GM19035 (cell line): ENCODE results near the gene ARL14.
A peak's percentile ranks its signal among the peaks of the same experiment; 100 is the strongest.
"Not testable (repeated sequence)": the region's sequence is repeated elsewhere in the genome, so short reads cannot be mapped to it uniquely, and the experiment has no call there.

Source experiments
- ATAC-seq: cut with Tn5 transposase; IDR thresholded peaks from one replicate; pipeline ENCODE4 v1.9.1; 2021; ENCODE audit not compliant: unreplicated experiment

Gene ARL14

DNA sequence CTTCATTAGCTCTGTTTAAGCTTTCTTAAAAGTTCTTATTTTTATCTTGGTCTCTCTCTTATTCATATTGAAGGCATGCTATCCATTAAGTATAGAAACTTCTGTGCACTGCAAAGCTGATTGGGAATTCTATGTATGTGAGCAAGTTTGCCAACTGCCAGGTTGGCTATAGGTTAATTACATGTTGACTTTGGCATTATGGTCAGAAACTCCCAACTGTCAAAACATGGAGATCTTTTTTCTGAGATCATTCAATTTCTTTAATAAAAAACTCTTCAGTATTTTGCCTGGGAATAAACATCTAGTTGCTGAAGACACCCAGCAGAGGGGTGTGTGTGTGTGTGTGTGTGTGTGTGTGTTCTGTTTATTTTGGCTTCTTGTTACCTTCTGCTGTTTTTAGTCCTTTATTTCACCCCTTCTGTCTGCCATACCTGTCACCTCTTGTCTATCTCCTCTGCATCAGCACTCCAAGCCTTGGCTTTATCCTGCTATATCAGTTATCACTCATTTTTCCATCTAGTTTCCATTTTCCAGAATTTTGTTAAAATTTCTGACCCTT, 1.3 kb upstream of the ARL14 start:
- ATAC-seq, result no peak

- no peak for ATAC-seq
Measured at GRCh38 chr3:160677459-160677881, 510 bp downstream of the ARL14 start.

- no peak for ATAC-seq
Measured at GRCh38 chr3:160678292-160678842, 1.4 kb downstream of the ARL14 start.

DNA sequence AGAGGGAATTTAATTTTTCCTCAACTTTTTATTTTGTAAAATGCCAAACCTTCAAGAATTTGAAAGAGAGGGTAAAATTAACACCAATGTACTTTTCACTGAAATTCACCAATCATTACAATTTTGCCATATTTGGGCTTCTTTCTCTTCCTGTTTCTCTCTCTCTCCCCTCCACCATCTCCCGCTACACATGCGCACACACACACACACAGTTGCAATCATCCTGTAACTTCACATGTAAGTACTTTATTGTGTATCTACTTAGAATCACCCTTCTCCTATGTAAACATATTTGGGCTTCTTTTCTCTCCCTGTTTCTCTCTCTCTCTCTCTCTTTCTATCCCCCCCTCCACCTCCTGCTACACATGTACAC, 7.4 kb downstream of the ARL14 start:
- no peak for ATAC-seq

- ATAC-seq, result no peak
Measured at GRCh38 chr3:160685144-160685766, 8.3 kb downstream of the ARL14 start.

- ATAC-seq, result no peak
Measured at GRCh38 chr3:160686955-160687535, 10.1 kb downstream of the ARL14 start.

DNA sequence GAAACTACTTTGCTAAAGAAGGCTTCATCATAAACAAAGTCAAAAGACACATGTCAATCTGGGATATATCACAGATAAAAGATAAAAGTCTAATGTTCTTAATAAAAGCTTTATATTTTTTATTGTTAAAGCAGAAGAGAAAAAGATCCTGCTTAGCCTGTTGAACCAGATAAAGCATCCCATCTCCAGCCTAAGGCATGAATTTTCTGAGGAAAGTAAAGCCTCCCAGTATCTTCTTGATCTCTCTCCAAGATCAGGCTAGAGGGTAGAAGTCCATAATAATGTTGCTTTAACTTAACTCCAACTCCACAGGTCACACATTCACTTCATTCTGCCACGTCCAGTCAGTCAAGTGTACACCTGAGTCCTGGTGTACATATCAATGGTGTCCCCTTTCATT, 14.2 kb downstream of the ARL14 start:
- ATAC-seq, result no peak

DNA sequence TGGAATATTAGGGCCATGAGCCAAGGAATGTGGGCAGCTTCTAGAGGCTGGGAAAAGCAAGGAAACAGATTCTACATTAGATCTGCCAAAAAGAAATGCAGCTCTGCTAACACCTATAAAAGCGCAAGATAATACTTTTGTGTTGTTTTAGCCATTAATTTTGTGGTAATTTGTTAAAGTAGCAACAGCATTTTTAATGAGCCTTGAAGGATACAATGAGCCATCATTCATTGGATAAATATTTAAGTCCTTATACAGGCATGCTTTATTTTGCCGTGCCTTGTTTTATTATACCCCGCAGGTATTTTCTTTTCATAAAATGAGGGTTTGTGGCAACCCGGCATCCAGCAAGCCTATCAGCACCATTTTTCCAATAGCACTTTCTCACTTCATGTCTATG, 15.0 kb downstream of the ARL14 start:
- ATAC-seq, result no peak

DNA sequence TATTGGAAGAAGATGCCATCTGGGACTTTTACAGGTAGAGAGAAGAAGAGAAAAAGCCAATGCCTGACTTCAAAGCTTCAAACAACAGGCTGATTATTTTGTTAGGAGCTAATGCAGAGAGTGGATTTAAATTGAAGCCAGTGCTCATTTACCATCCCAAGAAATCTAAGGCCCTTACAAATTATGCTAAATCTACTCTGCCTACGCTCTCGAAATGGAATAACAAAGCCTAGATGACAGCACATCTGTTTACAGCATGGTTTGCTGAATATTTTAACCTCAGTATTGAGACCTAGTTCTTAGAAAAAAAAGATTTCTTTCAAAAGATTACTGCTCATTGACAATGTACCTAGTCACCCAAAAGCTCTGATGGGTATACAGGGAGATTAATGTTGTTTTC, 16.2 kb downstream of the ARL14 start:
- no peak for ATAC-seq

GRCh38 chr3:160694345-160694744, 17.4 kb downstream of the ARL14 start:
- ATAC-seq, result no peak

DNA sequence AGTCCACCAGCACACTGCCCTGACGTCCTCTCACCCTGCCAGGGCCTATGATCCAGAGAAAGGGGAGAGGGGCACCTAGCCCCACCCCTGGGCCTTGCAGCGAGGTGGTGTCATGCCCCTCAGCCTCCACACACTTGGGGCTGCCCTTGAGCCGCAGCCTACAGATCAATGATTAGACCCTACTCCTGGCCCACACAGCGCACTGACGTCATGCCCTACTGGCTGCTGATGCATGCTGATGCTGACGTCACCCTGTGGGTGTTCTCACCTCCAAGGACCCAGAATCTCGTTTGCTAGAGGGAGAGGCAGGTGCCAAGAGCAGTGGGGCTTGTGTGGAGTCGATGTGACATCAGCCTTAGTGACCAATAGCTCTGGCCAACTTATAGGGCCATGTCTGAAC, 18.0 kb downstream of the ARL14 start:
- ATAC-seq, result no peak

DNA sequence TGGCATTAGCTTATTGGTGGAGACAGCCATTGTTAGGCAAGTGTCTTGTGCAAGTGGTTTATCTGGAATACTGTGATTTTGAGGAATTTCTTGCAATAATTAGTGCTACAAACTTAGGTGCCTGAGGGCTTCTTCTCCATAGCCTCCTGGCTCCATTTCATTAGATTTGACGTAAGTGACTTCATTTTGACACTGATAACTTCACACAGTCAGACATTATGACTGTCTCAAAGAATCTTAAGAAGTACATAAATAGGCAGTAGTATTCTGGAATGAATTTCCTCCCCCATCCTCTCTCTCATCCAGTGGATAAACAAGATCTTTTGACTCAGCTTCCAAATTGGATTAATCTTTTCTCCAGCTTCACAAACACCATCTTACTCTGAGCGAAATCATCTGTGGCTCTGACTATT, 19.0 kb downstream of the ARL14 start:
- ATAC-seq, result no peak

DNA sequence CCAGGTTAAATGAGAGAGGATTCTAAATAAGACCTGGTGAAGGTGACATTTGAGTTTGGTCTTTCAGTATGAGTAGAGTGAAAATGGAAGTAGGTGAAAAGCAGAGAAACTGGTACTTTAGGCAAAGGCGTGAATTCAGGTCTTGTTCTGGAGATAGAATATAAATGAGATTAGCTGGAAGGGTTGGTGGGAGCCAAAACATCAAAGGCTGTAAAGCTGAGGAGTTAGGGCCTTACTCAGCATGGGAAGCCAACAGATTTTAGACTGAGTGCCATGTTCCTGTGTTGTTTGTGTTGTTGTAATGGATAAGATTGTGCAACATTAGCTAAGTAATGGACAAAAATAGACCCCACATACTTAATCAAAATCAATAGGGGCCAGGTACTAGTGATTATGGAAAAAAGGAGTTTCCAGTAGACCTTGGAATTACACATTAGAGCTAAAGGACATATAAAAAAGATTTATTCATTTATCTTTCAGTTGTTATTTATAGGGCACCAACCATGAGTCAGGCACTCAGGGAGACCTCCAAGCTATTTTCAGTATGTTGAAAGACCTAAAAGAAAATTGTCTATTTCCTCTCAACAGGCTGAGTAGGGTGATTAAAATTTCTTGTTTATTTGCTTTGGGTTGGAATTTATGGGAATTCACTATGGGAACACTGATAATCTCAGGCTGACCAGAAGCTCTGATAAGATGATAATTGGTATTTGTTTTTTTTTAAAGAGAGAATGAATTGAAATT, 20.8 kb downstream of the ARL14 start:
- ATAC-seq, result no peak

GRCh38 chr3:160698599-160699195, 21.7 kb downstream of the ARL14 start:
- no peak for ATAC-seq

DNA sequence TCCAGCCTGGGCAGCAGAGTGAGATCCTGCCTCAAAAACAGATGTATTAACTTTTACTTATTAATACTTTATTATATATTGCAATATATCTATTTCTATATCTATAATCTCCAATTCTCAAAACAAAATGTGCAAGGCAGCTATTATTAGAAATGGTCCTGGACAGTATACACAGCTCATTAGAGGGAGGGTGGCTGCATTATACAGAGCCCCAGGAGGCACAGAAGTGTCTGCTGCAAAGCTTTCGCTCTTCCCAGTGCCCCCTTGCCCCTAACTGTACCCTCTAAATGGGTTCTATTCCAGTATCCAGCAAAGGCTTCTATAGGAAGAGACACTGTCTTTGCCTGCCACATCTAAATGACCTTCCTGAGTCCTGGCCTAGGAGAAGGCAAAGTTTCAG, 24.5 kb downstream of the ARL14 start:
- no peak for ATAC-seq

DNA sequence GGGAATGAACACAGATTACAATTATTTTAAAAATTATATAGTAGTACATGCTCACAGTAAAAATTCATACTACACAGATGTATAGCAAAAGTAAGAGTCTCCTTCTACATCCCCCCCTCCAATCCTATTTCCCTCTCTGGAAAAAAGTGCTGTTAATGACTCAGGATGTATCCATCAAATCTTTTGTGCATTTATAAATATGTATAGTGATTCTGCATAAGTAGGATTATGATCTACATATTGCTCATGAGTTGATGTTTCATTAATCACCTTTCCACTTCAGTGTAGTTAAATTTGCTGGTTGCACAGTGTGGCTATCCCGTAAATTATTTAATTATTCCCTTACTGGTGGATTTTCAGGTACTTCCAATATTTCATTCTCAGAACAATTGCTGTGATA, 25.3 kb downstream of the ARL14 start:
- ATAC-seq, result no peak

DNA sequence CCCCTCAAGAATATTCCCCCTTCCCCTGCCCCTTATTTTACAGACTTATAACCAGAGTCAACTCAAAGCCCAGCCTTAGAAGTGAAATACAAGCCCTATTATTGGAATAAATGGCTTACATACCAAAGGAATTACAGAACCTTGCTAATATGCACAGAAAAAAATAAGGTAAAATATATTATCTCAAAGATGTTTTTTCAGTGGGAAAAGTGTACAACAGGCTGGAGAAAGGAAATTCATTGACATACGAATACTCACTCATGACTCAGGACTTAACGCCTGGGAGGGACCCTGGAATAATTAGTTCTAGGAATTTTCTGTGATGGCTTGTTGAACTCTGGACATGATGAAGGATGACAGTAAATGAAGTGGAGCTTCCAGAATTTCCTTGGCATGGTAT, 27.0 kb downstream of the ARL14 start:
- ATAC-seq, result no peak

DNA sequence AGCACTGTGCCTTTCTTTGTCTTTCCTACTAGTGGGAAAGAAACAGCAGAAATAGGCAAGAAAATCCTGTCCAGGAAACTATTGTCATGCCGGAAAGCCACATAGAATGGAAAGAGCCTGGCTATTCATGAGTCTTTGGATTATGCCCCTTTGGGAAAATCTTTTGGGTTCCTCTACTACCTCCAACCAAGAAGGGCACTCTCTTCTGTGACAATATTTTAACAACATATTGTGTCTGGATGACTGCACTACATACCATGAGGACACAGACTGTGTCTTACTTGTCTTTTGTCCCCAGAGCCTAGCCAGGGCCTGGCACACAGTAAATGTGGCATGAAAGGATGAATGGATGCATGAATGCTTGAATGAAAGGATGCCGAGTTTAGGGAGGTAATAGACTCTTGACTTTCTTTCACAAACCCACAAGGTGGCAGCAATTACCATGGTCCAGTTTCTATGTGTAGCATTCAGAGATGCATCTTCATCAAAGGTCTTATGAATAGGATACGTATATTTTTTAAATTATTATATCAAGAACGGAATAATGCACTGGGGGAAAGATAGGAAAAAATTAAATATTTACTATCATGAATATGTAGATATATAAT, 30.3 kb downstream of the ARL14 start:
- peak; percentile 70 for ATAC-seq

- ATAC-seq, result no peak
Measured at GRCh38 chr3:160709477-160710182, 32.7 kb downstream of the ARL14 start.

DNA sequence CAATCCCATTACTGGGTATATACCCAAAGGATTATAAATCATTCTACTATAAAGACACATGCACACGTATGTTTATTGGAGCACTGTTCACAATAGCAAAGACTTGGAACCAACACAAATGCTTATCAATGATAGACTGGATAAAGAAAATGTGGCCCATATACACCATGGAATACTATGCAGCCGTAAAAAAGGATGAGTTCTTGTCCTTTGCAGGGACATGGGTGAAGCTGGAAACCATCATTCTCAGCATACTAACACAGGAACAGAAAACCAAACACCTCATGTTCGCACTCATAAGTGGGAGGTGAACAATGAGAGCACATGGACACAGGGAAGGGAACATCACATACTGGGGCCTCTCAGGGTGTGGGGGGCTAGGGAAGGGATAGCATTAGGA, 36.2 kb downstream of the ARL14 start:
- not testable (repeated sequence) for ATAC-seq
